Measurements from ENCODE around the gene PPP3CA.

The PPP3CA gene

GRCh38 chr4:101232074-101232776, 115.1 kb downstream of the PPP3CA start:
- Histone ChIP-seq H3K9ac (ENCODE audit: low read length) (no peak overlapping the region), H3K27me3 (ENCODE audit: control insufficient read depth, insufficient read depth, low read length) (no peaks in the 10 kb centered on the region), H3K4me3 (ENCODE audit: low read depth, low read length) (no peak overlapping the region), H3K36me3 (ENCODE audit: control insufficient read depth, insufficient read depth, low read length) (no peaks in the 10 kb centered on the region), H3K9me3 (ENCODE audit: control insufficient read depth, insufficient read depth, low read depth, low read length) (no peaks in the 10 kb centered on the region; the same call in 1 of the 2 replicates), H3K4me1 (ENCODE audit: control insufficient read depth, insufficient read depth, low read length) (peaks cover 6% of the 10 kb centered on the region; the same call in 1 of the 2 replicates), H3K27ac (ENCODE audit: low read depth, low read length) (no peak overlapping the region)

- H3K4me1 ChIP-seq (ENCODE audit: control insufficient read depth, insufficient read depth, low read length): peaks cover 6% of the 10 kb centered on the region; the same call in 1 of the 2 replicates
- no peaks in the 10 kb centered on the region for H3K36me3 ChIP-seq (ENCODE audit: control insufficient read depth, insufficient read depth, low read length)
- H3K9ac ChIP-seq (ENCODE audit: low read length): no peak overlapping the region
Measured at GRCh38 chr4:101230801-101231426, 116.4 kb downstream of the PPP3CA start.

GRCh38 chr4:101229116-101229515, 118.2 kb downstream of the PPP3CA start:
- no peak overlapping the region for H3K4me3 ChIP-seq (ENCODE audit: low read depth, low read length)
- H3K9me3 ChIP-seq (ENCODE audit: control insufficient read depth, insufficient read depth, low read depth, low read length): no peaks in the 10 kb centered on the region; the same call in 1 of the 2 replicates
- H3K9ac ChIP-seq (ENCODE audit: low read length): no peak overlapping the region
- no peaks in the 10 kb centered on the region for H3K27me3 ChIP-seq (ENCODE audit: control insufficient read depth, insufficient read depth, low read length)
- no peak overlapping the region for H3K27ac ChIP-seq (ENCODE audit: low read depth, low read length)
- H3K36me3 ChIP-seq (ENCODE audit: control insufficient read depth, insufficient read depth, low read length): no peaks in the 10 kb centered on the region
- H3K4me1 ChIP-seq (ENCODE audit: control insufficient read depth, insufficient read depth, low read length): peaks cover 6% of the 10 kb centered on the region; the same call in 1 of the 2 replicates

More at GRCh38 chr4:101230801-101231426, 116.4 kb downstream of the PPP3CA start:
- H3K9me3 ChIP-seq (ENCODE audit: control insufficient read depth, insufficient read depth, low read depth, low read length): no peaks in the 10 kb centered on the region; the same call in 1 of the 2 replicates
- H3K27ac ChIP-seq (ENCODE audit: low read depth, low read length): 0 out of 2 replicates have a peak overlapping the region, but pooled peaks have one; percentile 16
- H3K27me3 ChIP-seq (ENCODE audit: control insufficient read depth, insufficient read depth, low read length): no peaks in the 10 kb centered on the region
- no peak overlapping the region for H3K4me3 ChIP-seq (ENCODE audit: low read depth, low read length)

GRCh38 chr4:101227715-101228114, 119.6 kb downstream of the PPP3CA start:
- no peaks in the 10 kb centered on the region for H3K36me3 ChIP-seq (ENCODE audit: control insufficient read depth, insufficient read depth, low read length)
- H3K4me1 ChIP-seq (ENCODE audit: control insufficient read depth, insufficient read depth, low read length): no peaks in the 10 kb centered on the region; the same call in 1 of the 2 replicates

GRCh38 chr4:101224358-101225218, 122.7 kb downstream of the PPP3CA start:
- H3K4me1 ChIP-seq (ENCODE audit: control insufficient read depth, insufficient read depth, low read length): 0 out of 2 replicates have a peak, but pooled peaks cover 3% of the 10 kb centered on the region
- no peak overlapping the region for H3K27ac ChIP-seq (ENCODE audit: low read depth, low read length)
- no peaks in the 10 kb centered on the region for H3K36me3 ChIP-seq (ENCODE audit: control insufficient read depth, insufficient read depth, low read length)
- no peak overlapping the region for H3K4me3 ChIP-seq (ENCODE audit: low read depth, low read length)
- H3K9me3 ChIP-seq (ENCODE audit: control insufficient read depth, insufficient read depth, low read depth, low read length): no peaks in the 10 kb centered on the region; the same call in 1 of the 2 replicates
- H3K27me3 ChIP-seq (ENCODE audit: control insufficient read depth, insufficient read depth, low read length): no peaks in the 10 kb centered on the region
- no peak overlapping the region for H3K9ac ChIP-seq (ENCODE audit: low read length)

More at GRCh38 chr4:101227715-101228114, 119.6 kb downstream of the PPP3CA start:
- Histone ChIP-seq H3K9ac (ENCODE audit: low read length) (no peak overlapping the region), H3K27ac (ENCODE audit: low read depth, low read length) (no peak overlapping the region), H3K27me3 (ENCODE audit: control insufficient read depth, insufficient read depth, low read length) (no peaks in the 10 kb centered on the region), H3K4me3 (ENCODE audit: low read depth, low read length) (no peak overlapping the region), H3K9me3 (ENCODE audit: control insufficient read depth, insufficient read depth, low read depth, low read length) (no peaks in the 10 kb centered on the region; the same call in 1 of the 2 replicates)

- Histone ChIP-seq H3K36me3 (ENCODE audit: control insufficient read depth, insufficient read depth, low read length) (no peaks in the 10 kb centered on the region), H3K27me3 (ENCODE audit: control insufficient read depth, insufficient read depth, low read length) (no peaks in the 10 kb centered on the region), H3K4me3 (ENCODE audit: low read depth, low read length) (no peak overlapping the region), H3K27ac (ENCODE audit: low read depth, low read length) (no peak overlapping the region), H3K9me3 (ENCODE audit: control insufficient read depth, insufficient read depth, low read depth, low read length) (no peaks in the 10 kb centered on the region), H3K9ac (ENCODE audit: low read length) (no peak overlapping the region), H3K4me1 (ENCODE audit: control insufficient read depth, insufficient read depth, low read length) (0 out of 2 replicates have a peak, but pooled peaks cover 3% of the 10 kb centered on the region)
Measured at GRCh38 chr4:101222156-101222845, 125.0 kb downstream of the PPP3CA start.

GRCh38 chr4:101221294-101221693, 126.0 kb downstream of the PPP3CA start:
- Histone ChIP-seq H3K9ac (ENCODE audit: low read length) (no peak overlapping the region), H3K27ac (ENCODE audit: low read depth, low read length) (no peak overlapping the region), H3K27me3 (ENCODE audit: control insufficient read depth, insufficient read depth, low read length) (no peaks in the 10 kb centered on the region), H3K4me3 (ENCODE audit: low read depth, low read length) (no peak overlapping the region), H3K9me3 (ENCODE audit: control insufficient read depth, insufficient read depth, low read depth, low read length) (no peaks in the 10 kb centered on the region), H3K4me1 (ENCODE audit: control insufficient read depth, insufficient read depth, low read length) (0 out of 2 replicates have a peak, but pooled peaks cover 3% of the 10 kb centered on the region), H3K36me3 (ENCODE audit: control insufficient read depth, insufficient read depth, low read length) (no peaks in the 10 kb centered on the region)

GRCh38 chr4:101218894-101219293, 128.4 kb downstream of the PPP3CA start:
- Histone ChIP-seq H3K4me1 (ENCODE audit: control insufficient read depth, insufficient read depth, low read length) (0 out of 2 replicates have a peak, but pooled peaks cover 3% of the 10 kb centered on the region), H3K27ac (ENCODE audit: low read depth, low read length) (no peak overlapping the region), H3K4me3 (ENCODE audit: low read depth, low read length) (no peak overlapping the region), H3K9me3 (ENCODE audit: control insufficient read depth, insufficient read depth, low read depth, low read length) (no peaks in the 10 kb centered on the region), H3K9ac (ENCODE audit: low read length) (no peak overlapping the region), H3K36me3 (ENCODE audit: control insufficient read depth, insufficient read depth, low read length) (no peaks in the 10 kb centered on the region), H3K27me3 (ENCODE audit: control insufficient read depth, insufficient read depth, low read length) (no peaks in the 10 kb centered on the region)

- H3K9ac ChIP-seq (ENCODE audit: low read length): no peak overlapping the region
- H3K9me3 ChIP-seq (ENCODE audit: control insufficient read depth, insufficient read depth, low read depth, low read length): no peaks in the 10 kb centered on the region
- H3K27ac ChIP-seq (ENCODE audit: low read depth, low read length): no peak overlapping the region
- no peaks in the 10 kb centered on the region for H3K27me3 ChIP-seq (ENCODE audit: control insufficient read depth, insufficient read depth, low read length)
- 0 out of 2 replicates have a peak, but pooled peaks cover 3% of the 10 kb centered on the region for H3K4me1 ChIP-seq (ENCODE audit: control insufficient read depth, insufficient read depth, low read length)
- H3K4me3 ChIP-seq (ENCODE audit: low read depth, low read length): no peak overlapping the region
- no peaks in the 10 kb centered on the region for H3K36me3 ChIP-seq (ENCODE audit: control insufficient read depth, insufficient read depth, low read length)
Measured at GRCh38 chr4:101218346-101218745, 129.0 kb downstream of the PPP3CA start.

DNA sequence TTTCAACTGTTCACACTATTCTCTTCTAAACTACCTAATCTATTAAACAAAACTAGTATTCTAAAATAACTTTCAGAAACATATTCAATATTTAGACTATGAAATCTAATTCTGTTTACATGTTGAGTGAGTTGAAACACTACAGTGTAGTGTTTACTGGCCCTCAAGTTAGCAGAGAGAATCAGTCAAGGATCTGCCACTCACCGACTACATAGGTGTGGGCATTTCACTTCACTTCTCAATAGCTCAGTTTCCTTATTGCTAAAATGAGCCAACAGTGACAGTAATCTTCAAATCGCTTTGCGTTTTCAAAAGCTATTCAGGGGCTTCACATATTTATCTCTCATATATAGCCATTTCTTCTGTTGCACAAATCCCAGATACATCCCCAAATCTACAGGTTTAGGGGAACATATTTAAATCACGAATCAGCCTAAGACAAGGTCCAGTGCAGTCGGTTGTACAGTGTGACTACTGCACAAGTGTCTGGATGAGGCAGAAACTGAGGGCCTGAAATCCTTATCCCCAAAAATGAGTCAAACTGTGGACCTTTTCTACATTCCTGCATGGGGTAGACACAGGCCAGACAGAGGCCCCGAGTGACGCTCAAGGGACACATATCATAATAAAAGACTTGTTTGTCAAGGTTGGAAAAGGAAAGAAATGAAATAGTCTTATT, 129.8 kb downstream of the PPP3CA start:
- no peak overlapping the region for H3K9ac ChIP-seq (ENCODE audit: low read length)
- no peak overlapping the region for H3K4me3 ChIP-seq (ENCODE audit: low read depth, low read length)
- H3K4me1 ChIP-seq (ENCODE audit: control insufficient read depth, insufficient read depth, low read length): 0 out of 2 replicates have a peak, but pooled peaks cover 3% of the 10 kb centered on the region
- H3K36me3 ChIP-seq (ENCODE audit: control insufficient read depth, insufficient read depth, low read length): no peaks in the 10 kb centered on the region
- no peaks in the 10 kb centered on the region for H3K9me3 ChIP-seq (ENCODE audit: control insufficient read depth, insufficient read depth, low read depth, low read length)
- no peak overlapping the region for H3K27ac ChIP-seq (ENCODE audit: low read depth, low read length)
- no peaks in the 10 kb centered on the region for H3K27me3 ChIP-seq (ENCODE audit: control insufficient read depth, insufficient read depth, low read length)
